Measurements from ENCODE around the gene PRADC1.
"Not testable (repeated sequence)": the region's sequence is repeated elsewhere in the genome, so short reads cannot be mapped to it uniquely, and the experiment has no call there.

The PRADC1 gene

GRCh38 chr2:73212448-73213176, 20.4 kb downstream of the PRADC1 start:
- peak; percentile 92 for DNase-seq (ENCODE audit: low read depth)
- Histone ChIP-seq H3K4me3 (ENCODE audit: low read length) (no peak overlapping the region), H3K4me1 (ENCODE audit: control insufficient read depth, insufficient read depth, low read length) (peaks cover 33% of the 10 kb centered on the region), H3K9ac (ENCODE audit: low read length) (peak overlapping the region; percentile 93), H3K9me3 (ENCODE audit: control insufficient read depth, low read length) (no peaks in the 10 kb centered on the region), H3K36me3 (ENCODE audit: control insufficient read depth, insufficient read depth, low read length, severe bottlenecking) (no peaks in the 10 kb centered on the region), H3K27me3 (replicated peaks; ENCODE audit: control insufficient read depth, insufficient read depth, low read length) (peaks cover 3% of the 10 kb centered on the region)

- no peaks in the 10 kb centered on the region for H3K9me3 ChIP-seq (ENCODE audit: control insufficient read depth, low read length)
- H3K4me3 ChIP-seq (ENCODE audit: low read length), result no peak overlapping the region
- H3K4me1 ChIP-seq (ENCODE audit: control insufficient read depth, insufficient read depth, low read length), result peaks cover 33% of the 10 kb centered on the region
- H3K27me3 ChIP-seq (replicated peaks; ENCODE audit: control insufficient read depth, insufficient read depth, low read length), result peaks cover 4% of the 10 kb centered on the region
- no peaks in the 10 kb centered on the region for H3K36me3 ChIP-seq (ENCODE audit: control insufficient read depth, insufficient read depth, low read length, severe bottlenecking)
- H3K9ac ChIP-seq (ENCODE audit: low read length), result peak overlapping the region; percentile 3
- no peak for DNase-seq (ENCODE audit: low read depth)
These were observed 21.0 kb downstream of the PRADC1 start for GRCh38 chr2:73212098-73212447.

DNA sequence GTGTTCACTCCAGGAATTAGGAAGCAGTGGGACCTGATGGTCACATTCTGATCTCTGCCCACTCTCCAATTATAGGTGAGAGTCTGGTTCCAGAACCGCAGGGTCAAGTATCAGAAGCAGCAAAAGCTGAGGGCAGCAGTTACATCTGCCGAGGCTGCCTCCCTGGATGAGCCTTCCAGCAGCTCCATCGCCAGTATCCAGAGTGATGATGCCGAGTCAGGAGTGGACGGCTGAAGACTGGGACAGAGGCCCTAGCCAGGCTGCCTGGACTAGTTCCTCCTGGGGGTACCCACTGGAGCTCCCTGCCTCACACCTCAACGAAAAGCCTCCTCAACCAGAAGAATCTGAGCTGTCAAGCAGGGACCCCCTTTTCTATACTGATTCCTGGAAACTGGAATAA, 22.3 kb downstream of the PRADC1 start:
- DNase-seq (ENCODE audit: low read depth), result no peak
- H3K4me3 ChIP-seq (ENCODE audit: low read length), result no peak overlapping the region
- H3K4me1 ChIP-seq (ENCODE audit: control insufficient read depth, insufficient read depth, low read length), result peaks cover 31% of the 10 kb centered on the region
- no peaks in the 10 kb centered on the region for H3K36me3 ChIP-seq (ENCODE audit: control insufficient read depth, insufficient read depth, low read length, severe bottlenecking)
- no peaks in the 10 kb centered on the region for H3K9me3 ChIP-seq (ENCODE audit: control insufficient read depth, low read length)
- H3K9ac ChIP-seq (ENCODE audit: low read length), result no peak overlapping the region
- H3K27me3 ChIP-seq (replicated peaks; ENCODE audit: control insufficient read depth, insufficient read depth, low read length), result peaks cover 13% of the 10 kb centered on the region

GRCh38 chr2:73210019-73210418, 23.0 kb downstream of the PRADC1 start:
- Histone ChIP-seq H3K9me3 (ENCODE audit: control insufficient read depth, low read length) (no peaks in the 10 kb centered on the region), H3K27me3 (replicated peaks; ENCODE audit: control insufficient read depth, insufficient read depth, low read length) (peaks cover 18% of the 10 kb centered on the region), H3K4me3 (ENCODE audit: low read length) (no peak overlapping the region), H3K4me1 (ENCODE audit: control insufficient read depth, insufficient read depth, low read length) (peaks cover 25% of the 10 kb centered on the region), H3K36me3 (ENCODE audit: control insufficient read depth, insufficient read depth, low read length, severe bottlenecking) (no peaks in the 10 kb centered on the region), H3K9ac (ENCODE audit: low read length) (no peak overlapping the region)
- no peak for DNase-seq (ENCODE audit: low read depth)

DNA sequence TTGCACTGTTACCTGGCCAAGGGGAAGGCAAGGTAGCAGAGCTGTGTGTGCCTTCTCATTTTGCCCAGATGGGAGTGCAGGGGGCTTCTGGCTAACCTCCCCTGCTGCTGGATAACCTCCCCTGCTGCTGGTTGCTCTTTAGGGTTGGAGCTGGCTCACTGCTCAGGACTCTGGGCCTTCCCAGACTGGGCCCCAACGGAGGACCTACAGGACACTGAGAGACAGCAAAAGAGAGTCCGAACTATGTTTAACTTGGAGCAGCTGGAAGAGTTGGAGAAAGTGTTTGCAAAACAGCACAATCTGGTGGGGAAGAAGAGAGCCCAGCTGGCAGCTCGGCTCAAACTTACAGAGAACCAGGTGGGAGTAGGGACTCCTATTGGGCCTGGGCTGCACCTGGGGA, 24.8 kb downstream of the PRADC1 start:
- Histone ChIP-seq H3K4me3 (ENCODE audit: low read length) (no peak overlapping the region), H3K9ac (ENCODE audit: low read length) (no peak overlapping the region), H3K36me3 (ENCODE audit: control insufficient read depth, insufficient read depth, low read length, severe bottlenecking) (no peaks in the 10 kb centered on the region), H3K4me1 (ENCODE audit: control insufficient read depth, insufficient read depth, low read length) (peaks cover 14% of the 10 kb centered on the region), H3K27me3 (replicated peaks; ENCODE audit: control insufficient read depth, insufficient read depth, low read length) (peaks cover 27% of the 10 kb centered on the region), H3K9me3 (ENCODE audit: control insufficient read depth, low read length) (no peaks in the 10 kb centered on the region)
- DNase-seq (ENCODE audit: low read depth), result no peak

DNA sequence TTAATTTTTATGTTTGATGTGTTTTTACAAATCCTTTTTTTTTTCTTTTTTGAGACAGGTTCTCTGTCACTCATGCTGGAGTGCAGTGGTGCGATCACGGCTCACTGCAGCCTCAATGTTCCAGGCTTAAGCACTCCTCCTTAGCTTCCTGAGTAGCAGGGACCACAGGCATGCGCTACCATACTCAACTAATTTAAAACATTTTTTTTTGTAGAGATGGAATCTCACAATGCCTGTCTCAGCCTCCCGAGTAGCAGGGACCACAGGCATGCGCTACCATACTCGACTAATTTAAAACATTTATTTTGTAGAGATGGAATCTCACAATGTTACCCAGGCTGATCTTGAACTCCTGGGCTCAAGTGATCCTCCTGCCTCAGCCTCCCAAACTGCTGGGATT, 27.4 kb downstream of the PRADC1 start:
- H3K9ac ChIP-seq (ENCODE audit: low read length), result no peak overlapping the region
- no peak overlapping the region for H3K4me3 ChIP-seq (ENCODE audit: low read length)
- H3K9me3 ChIP-seq (ENCODE audit: control insufficient read depth, low read length), result no peaks in the 10 kb centered on the region
- H3K36me3 ChIP-seq (ENCODE audit: control insufficient read depth, insufficient read depth, low read length, severe bottlenecking), result no peaks in the 10 kb centered on the region
- peaks cover 6% of the 10 kb centered on the region for H3K4me1 ChIP-seq (ENCODE audit: control insufficient read depth, insufficient read depth, low read length)
- peak; percentile 59 for DNase-seq (ENCODE audit: low read depth)
- H3K27me3 ChIP-seq (replicated peaks; ENCODE audit: control insufficient read depth, insufficient read depth, low read length), result peaks cover 50% of the 10 kb centered on the region

DNA sequence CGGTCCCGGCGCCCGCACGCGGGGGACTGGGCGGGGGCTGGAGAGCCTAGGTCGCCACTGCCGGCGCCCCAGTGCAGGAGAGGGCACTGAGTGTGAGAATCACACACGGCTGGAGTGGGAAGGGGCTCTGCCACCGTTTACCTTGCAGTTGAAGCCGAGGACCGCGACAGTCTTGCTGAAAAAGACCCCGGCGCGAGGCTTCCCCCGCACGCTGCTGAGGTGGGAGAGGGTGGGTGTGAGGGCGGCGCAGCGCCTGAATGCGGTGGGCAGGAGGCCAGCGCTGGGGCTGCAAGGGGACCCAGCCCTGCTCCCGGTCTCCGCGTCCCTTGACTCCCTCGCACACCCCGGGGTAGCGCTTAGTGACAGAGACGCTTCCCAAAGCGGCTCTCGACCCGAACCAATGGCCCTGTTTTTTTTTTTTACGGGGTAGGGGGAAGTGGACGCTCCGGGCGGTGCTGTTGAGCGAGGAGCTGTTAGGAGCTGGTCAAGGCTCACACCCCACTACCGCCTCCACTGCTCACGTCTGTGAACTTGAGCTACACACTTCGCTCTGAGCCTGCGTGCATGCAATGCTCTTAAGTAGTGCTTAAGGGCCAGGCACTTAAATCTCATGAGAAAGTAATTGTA, 29.9 kb downstream of the PRADC1 start:
- Histone ChIP-seq H3K4me1 (ENCODE audit: control insufficient read depth, insufficient read depth, low read length) (peaks cover 15% of the 10 kb centered on the region), H3K27me3 (replicated peaks; ENCODE audit: control insufficient read depth, insufficient read depth, low read length) (peaks cover 54% of the 10 kb centered on the region), H3K9me3 (ENCODE audit: control insufficient read depth, low read length) (no peaks in the 10 kb centered on the region), H3K4me3 (ENCODE audit: low read length) (no peak overlapping the region), H3K36me3 (ENCODE audit: control insufficient read depth, insufficient read depth, low read length, severe bottlenecking) (no peaks in the 10 kb centered on the region), H3K9ac (ENCODE audit: low read length) (no peak overlapping the region)
- DNase-seq (ENCODE audit: low read depth), result no peak

- Histone ChIP-seq H3K27me3 (replicated peaks; ENCODE audit: control insufficient read depth, insufficient read depth, low read length) (peaks cover 56% of the 10 kb centered on the region), H3K4me1 (ENCODE audit: control insufficient read depth, insufficient read depth, low read length) (peaks cover 17% of the 10 kb centered on the region), H3K9me3 (ENCODE audit: control insufficient read depth, low read length) (no peaks in the 10 kb centered on the region), H3K36me3 (ENCODE audit: control insufficient read depth, insufficient read depth, low read length, severe bottlenecking) (no peaks in the 10 kb centered on the region), H3K4me3 (ENCODE audit: low read length) (peak within 1 kb of the TSS; percentile 47), H3K9ac (ENCODE audit: low read length) (no peak within 1 kb of the TSS)
- peak; percentile 18 for DNase-seq (ENCODE audit: low read depth)
These were observed 30.6 kb downstream of the PRADC1 start, which contains the start of gene NOTO for GRCh38 chr2:73202156-73203054. TSS of gene NOTO (plus strand) at chr2:73202574. CDS start at chr2:73202667, 93 bp downstream.

DNA sequence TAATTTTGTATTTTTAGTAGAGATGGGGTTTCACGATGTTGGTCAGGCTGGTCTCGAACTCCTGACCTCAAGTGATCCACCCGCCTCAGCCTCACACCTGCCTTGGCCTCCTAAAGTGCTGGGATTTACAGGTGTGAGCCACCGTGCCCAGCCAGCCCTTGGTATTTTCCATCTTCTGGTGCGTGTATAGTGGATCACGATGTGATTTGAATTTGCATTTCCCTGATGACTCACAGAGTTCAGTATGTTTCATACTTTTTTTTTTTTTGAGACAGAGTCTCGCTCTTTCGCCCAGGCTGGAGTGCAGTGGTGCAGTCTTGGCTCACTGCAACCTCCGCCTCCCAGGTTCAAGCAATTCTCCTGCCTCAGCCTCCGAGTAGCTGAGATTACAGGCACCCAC, 32.8 kb downstream of the PRADC1 start:
- peaks cover 17% of the 10 kb centered on the region for H3K4me1 ChIP-seq (ENCODE audit: control insufficient read depth, insufficient read depth, low read length)
- H3K36me3 ChIP-seq (ENCODE audit: control insufficient read depth, insufficient read depth, low read length, severe bottlenecking); H3K4me3 ChIP-seq (ENCODE audit: low read length); H3K9me3 ChIP-seq (ENCODE audit: control insufficient read depth, low read length); DNase-seq (ENCODE audit: low read depth); H3K9ac ChIP-seq (ENCODE audit: low read length): not testable (repeated sequence)
- H3K27me3 ChIP-seq (replicated peaks; ENCODE audit: control insufficient read depth, insufficient read depth, low read length), result peaks cover 55% of the 10 kb centered on the region

DNA sequence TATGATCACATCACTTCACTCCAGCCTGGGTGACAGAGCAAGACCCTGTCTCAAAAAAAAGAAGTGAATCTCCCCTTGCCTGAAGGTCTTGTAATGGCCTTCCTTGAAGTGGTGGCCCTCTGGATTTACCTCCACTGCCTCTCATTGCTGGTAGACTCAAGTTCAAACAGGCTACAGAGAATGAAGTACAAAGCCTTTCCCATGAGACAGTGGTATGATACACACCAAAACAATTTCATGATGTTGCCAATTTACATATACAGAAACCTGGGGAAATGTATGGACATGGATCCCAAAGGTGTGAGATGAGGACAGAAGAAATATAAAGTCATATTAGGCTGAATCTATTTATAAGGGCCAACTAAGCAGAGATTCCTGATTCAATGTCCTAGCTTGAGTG, 35.5 kb downstream of the PRADC1 start:
- DNase-seq (ENCODE audit: low read depth), result no peak

GRCh38 chr2:73187549-73187948, 45.5 kb downstream of the PRADC1 start:
- DNase-seq (ENCODE audit: low read depth), result no peak
- Histone ChIP-seq H3K9ac (ENCODE audit: low read length) (no peak overlapping the region), H3K36me3 (ENCODE audit: control insufficient read depth, insufficient read depth, low read length, severe bottlenecking) (no peaks in the 10 kb centered on the region), H3K4me1 (ENCODE audit: control insufficient read depth, insufficient read depth, low read length) (no peaks in the 10 kb centered on the region), H3K27me3 (replicated peaks; ENCODE audit: control insufficient read depth, insufficient read depth, low read length) (peaks cover 41% of the 10 kb centered on the region), H3K9me3 (ENCODE audit: control insufficient read depth, low read length) (peaks cover 14% of the 10 kb centered on the region), H3K4me3 (ENCODE audit: low read length) (no peak overlapping the region)

More for the DNA sequence above, 35.5 kb downstream of the PRADC1 start:
- Histone ChIP-seq H3K4me3 (ENCODE audit: low read length) (no peak overlapping the region), H3K9ac (ENCODE audit: low read length) (no peak overlapping the region), H3K9me3 (ENCODE audit: control insufficient read depth, low read length) (no peaks in the 10 kb centered on the region), H3K27me3 (replicated peaks; ENCODE audit: control insufficient read depth, insufficient read depth, low read length) (peaks cover 37% of the 10 kb centered on the region), H3K4me1 (ENCODE audit: control insufficient read depth, insufficient read depth, low read length) (peaks cover 17% of the 10 kb centered on the region), H3K36me3 (ENCODE audit: control insufficient read depth, insufficient read depth, low read length, severe bottlenecking) (no peaks in the 10 kb centered on the region)

Measured in adipocyte (in vitro differentiated cells).